ENCODE measurements around the gene ARIH2. TPM values are rescaled to one million over a fixed set of nuclear protein-coding genes. Genes with fewer than 3 reads are reported as not detected.

ARIH2 gene
- total and polyA plus RNA-seq, 9 of the 15 experiments (the other 6 are each of a cell fraction or from before 2014, with no cell fraction given): 27.0 to 120 (median 108) TPM

GRCh38 chr3:49021813-49022687, 103.4 kb downstream of the ARIH2 start, which contains the start of gene NDUFAF3 (continued):
- TF ChIP-seq, protein P1, sequence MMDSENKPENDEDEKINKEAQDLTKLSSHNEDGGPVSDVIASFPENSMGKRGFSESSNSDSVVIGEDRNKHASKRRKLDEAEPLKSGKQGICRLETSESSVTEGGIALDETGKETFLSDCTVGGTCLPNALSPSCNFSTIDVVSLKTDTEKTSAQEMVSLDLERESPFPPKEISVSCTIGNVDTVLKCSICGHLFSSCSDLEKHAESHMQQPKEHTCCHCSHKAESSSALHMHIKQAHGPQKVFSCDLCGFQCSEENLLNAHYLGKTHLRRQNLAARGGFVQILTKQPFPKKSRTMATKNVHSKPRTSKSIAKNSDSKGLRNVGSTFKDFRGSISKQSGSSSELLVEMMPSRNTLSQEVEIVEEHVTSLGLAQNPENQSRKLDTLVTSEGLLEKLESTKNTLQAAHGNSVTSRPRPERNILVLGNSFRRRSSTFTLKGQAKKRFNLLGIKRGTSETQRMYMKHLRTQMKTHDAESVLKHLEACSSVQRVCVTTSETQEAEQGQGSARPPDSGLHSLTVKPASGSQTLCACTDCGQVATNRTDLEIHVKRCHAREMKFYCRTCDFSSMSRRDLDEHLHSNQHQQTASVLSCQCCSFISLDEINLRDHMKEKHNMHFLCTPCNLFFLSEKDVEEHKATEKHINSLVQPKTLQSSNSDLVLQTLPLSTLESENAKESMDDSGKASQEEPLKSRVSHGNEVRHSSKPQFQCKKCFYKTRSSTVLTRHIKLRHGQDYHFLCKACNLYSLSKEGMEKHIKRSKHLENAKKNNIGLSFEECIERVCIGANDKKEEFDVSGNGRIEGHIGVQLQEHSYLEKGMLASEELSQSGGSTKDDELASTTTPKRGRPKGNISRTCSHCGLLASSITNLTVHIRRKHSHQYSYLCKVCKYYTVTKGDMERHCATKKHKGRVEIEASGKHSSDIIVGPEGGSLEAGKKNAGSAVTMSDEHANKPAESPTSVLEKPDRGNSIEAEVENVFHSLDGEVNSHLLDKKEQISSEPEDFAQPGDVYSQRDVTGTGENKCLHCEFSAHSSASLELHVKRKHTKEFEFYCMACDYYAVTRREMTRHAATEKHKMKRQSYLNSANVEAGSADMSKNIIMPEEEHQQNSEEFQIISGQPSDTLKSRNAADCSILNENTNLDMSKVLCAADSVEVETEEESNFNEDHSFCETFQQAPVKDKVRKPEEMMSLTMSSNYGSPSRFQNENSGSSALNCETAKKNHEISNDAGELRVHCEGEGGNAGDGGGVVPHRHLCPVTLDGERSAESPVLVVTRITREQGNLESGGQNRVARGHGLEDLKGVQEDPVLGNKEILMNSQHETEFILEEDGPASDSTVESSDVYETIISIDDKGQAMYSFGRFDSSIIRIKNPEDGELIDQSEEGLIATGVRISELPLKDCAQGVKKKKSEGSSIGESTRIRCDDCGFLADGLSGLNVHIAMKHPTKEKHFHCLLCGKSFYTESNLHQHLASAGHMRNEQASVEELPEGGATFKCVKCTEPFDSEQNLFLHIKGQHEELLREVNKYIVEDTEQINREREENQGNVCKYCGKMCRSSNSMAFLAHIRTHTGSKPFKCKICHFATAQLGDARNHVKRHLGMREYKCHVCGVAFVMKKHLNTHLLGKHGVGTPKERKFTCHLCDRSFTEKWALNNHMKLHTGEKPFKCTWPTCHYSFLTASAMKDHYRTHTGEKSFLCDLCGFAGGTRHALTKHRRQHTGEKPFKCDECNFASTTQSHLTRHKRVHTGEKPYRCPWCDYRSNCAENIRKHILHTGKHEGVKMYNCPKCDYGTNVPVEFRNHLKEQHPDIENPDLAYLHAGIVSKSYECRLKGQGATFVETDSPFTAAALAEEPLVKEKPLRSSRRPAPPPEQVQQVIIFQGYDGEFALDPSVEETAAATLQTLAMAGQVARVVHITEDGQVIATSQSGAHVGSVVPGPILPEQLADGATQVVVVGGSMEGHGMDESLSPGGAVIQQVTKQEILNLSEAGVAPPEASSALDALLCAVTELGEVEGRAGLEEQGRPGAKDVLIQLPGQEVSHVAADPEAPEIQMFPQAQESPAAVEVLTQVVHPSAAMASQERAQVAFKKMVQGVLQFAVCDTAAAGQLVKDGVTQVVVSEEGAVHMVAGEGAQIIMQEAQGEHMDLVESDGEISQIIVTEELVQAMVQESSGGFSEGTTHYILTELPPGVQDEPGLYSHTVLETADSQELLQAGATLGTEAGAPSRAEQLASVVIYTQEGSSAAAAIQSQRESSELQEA (IDR thresholded peaks at IDR 0.05; ENCODE audit: low read depth): no peak
- TF ChIP-seq, protein P2, sequence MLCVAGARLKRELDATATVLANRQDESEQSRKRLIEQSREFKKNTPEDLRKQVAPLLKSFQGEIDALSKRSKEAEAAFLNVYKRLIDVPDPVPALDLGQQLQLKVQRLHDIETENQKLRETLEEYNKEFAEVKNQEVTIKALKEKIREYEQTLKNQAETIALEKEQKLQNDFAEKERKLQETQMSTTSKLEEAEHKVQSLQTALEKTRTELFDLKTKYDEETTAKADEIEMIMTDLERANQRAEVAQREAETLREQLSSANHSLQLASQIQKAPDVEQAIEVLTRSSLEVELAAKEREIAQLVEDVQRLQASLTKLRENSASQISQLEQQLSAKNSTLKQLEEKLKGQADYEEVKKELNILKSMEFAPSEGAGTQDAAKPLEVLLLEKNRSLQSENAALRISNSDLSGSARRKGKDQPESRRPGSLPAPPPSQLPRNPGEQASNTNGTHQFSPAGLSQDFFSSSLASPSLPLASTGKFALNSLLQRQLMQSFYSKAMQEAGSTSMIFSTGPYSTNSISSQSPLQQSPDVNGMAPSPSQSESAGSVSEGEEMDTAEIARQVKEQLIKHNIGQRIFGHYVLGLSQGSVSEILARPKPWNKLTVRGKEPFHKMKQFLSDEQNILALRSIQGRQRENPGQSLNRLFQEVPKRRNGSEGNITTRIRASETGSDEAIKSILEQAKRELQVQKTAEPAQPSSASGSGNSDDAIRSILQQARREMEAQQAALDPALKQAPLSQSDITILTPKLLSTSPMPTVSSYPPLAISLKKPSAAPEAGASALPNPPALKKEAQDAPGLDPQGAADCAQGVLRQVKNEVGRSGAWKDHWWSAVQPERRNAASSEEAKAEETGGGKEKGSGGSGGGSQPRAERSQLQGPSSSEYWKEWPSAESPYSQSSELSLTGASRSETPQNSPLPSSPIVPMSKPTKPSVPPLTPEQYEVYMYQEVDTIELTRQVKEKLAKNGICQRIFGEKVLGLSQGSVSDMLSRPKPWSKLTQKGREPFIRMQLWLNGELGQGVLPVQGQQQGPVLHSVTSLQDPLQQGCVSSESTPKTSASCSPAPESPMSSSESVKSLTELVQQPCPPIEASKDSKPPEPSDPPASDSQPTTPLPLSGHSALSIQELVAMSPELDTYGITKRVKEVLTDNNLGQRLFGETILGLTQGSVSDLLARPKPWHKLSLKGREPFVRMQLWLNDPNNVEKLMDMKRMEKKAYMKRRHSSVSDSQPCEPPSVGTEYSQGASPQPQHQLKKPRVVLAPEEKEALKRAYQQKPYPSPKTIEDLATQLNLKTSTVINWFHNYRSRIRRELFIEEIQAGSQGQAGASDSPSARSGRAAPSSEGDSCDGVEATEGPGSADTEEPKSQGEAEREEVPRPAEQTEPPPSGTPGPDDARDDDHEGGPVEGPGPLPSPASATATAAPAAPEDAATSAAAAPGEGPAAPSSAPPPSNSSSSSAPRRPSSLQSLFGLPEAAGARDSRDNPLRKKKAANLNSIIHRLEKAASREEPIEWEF (CRISPR knock-in tag; IDR thresholded peaks at IDR 0.05): no peak
- TF ChIP-seq ATF4 (CRISPR knock-in tag; IDR thresholded peaks at IDR 0.05) (no peak), DDX20 (tag; IDR thresholded peaks at IDR 0.05; ENCODE audit: low read depth) (no peak), PYGO2 (tag; IDR thresholded peaks at IDR 0.05) (no peak), ZNF76 (CRISPR knock-in tag; IDR thresholded peaks at IDR 0.05; ENCODE audit: borderline replicate concordance) (no peak), POU5F1 (IDR thresholded peaks at IDR 0.05; ENCODE audit: borderline replicate concordance, low read depth, low read length, partially characterized antibody) (no peak), ATF7 (IDR thresholded peaks at IDR 0.05) (peak; percentile 84), NFE2 (IDR thresholded peaks at IDR 0.05; ENCODE audit: low read depth) (no peak)
